Measurements from ENCODE around the gene PLEKHA1.

Gene PLEKHA1

GRCh38 chr10:122347170-122347841, 27.2 kb upstream of the PLEKHA1 start:
- no peak for DNase-seq (ENCODE audit: low spot score)

- DNase-seq (ENCODE audit: low spot score): no peak
These were observed 26.0 kb upstream of the PLEKHA1 start for GRCh38 chr10:122348512-122348911.

- DNase-seq (ENCODE audit: low spot score): no peak
These were observed 25.6 kb upstream of the PLEKHA1 start for GRCh38 chr10:122348935-122349361.

GRCh38 chr10:122349758-122350369, 24.6 kb upstream of the PLEKHA1 start:
- DNase-seq (ENCODE audit: low spot score): no peak

- no peak for DNase-seq (ENCODE audit: low spot score)
These were observed 23.6 kb upstream of the PLEKHA1 start for GRCh38 chr10:122350893-122351292.

GRCh38 chr10:122352817-122353525, 21.5 kb upstream of the PLEKHA1 start:
- no peak for DNase-seq (ENCODE audit: low spot score)

GRCh38 chr10:122354383-122354782, 20.1 kb upstream of the PLEKHA1 start:
- DNase-seq (ENCODE audit: low spot score): no peak

GRCh38 chr10:122357685-122358084, 16.8 kb upstream of the PLEKHA1 start:
- no peak for DNase-seq (ENCODE audit: low spot score)

GRCh38 chr10:122359621-122360020, 14.9 kb upstream of the PLEKHA1 start:
- DNase-seq (ENCODE audit: low spot score): no peak

- no peak for DNase-seq (ENCODE audit: low spot score)
These were observed 13.5 kb upstream of the PLEKHA1 start for GRCh38 chr10:122361046-122361445.

GRCh38 chr10:122362031-122362592, 12.4 kb upstream of the PLEKHA1 start:
- no peak for DNase-seq (ENCODE audit: low spot score)

GRCh38 chr10:122362621-122363020, 11.9 kb upstream of the PLEKHA1 start:
- no peak for DNase-seq (ENCODE audit: low spot score)

GRCh38 chr10:122363311-122363710, 11.2 kb upstream of the PLEKHA1 start:
- DNase-seq (ENCODE audit: low spot score): no peak

GRCh38 chr10:122363722-122364463, 10.6 kb upstream of the PLEKHA1 start:
- DNase-seq (ENCODE audit: low spot score): no peak

- no peak for DNase-seq (ENCODE audit: low spot score)
These were observed 5.8 kb upstream of the PLEKHA1 start for GRCh38 chr10:122368502-122369254.

- DNase-seq (ENCODE audit: low spot score): no peak
These were observed 1.4 kb upstream of the PLEKHA1 start for GRCh38 chr10:122373108-122373507.

GRCh38 chr10:122373721-122374120, 787 bp upstream of the PLEKHA1 start:
- DNase-seq (ENCODE audit: low spot score): no peak

GRCh38 chr10:122374859-122375678, 561 bp downstream of the PLEKHA1 start:
- no peak for DNase-seq (ENCODE audit: low spot score)

GRCh38 chr10:122375679-122376160, 1.2 kb downstream of the PLEKHA1 start:
- no peak for DNase-seq (ENCODE audit: low spot score)

- no peak for DNase-seq (ENCODE audit: low spot score)
These were observed 2.0 kb downstream of the PLEKHA1 start for GRCh38 chr10:122376364-122376961.

Data from hematopoietic multipotent progenitor cell treated with erythropoietin and hydrocortisone succinate and interleukin-3 and kit ligand, for 15 days (in vitro differentiated cells).